NCI-H146 treated with DMSO at 0.1 percent for 48 hours (cell line): ENCODE data around the gene FRMPD4.

ENCODE experiments used
- DNase-seq: peaks from one replicate; lab custom pipeline; 2025; ENCODE audit not compliant: unreplicated experiment; lab: John Stamatoyannopoulos, UW

Gene FRMPD4

GRCh38 chrX:12611471-12611870 lies 473.2 kb downstream of the FRMPD4 start:
- DNase-seq = no peak

DNA sequence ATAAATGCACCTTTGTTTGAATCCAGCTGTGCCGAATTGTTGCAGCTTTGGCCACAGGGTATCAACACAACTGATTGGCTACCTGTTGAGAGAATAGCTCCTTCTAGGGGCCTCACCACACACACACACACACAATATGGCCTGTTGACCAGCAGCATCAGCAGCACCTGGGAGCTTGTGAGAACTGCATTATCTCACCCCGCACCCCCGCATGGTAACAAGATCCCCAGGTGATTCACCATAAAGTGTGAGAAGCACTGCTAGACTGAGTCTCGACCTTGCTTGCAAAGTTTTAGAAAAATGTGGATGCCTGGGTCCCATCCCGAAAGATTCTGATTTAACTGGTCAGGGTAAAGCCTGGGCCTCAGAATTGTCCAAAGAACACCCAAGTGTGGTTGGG lies 476.0 kb downstream of the FRMPD4 start:
- peak; percentile 41 for DNase-seq

DNA sequence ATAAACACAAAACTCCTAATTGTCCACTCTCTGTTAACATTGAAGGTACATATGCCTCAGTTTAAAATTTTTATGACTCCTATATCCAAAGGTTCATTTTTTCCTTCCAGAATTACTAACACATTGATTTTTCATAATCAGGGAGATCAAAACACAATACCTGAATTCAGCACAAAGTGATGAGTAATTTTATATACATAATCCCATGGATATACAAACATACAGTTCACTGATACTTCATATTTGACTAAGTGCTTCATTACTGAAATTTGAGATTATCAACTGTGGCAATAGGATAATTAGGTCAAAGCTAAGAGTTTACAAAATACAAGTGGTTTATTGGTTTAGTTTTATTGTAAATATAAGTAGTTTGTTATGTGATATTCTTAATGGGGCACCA lies 476.8 kb downstream of the FRMPD4 start:
- DNase-seq = no peak

DNA sequence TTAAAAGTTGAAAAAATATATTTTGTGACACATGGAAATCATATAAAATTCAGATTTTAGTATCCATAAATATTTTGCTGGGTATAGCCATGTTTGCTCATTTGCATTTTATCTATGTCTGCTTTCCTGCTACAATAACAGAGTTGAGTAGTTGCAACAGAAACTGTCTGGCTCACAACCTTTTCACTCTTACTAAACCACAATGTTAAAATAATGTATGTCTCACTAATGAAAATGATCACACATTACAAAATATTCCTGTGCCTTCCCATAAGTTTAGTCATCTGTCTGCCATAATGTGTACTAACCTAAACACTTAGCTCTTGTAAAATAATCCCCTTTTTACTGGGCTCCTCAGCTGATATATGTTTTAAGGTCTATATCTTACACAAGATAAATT lies 479.0 kb downstream of the FRMPD4 start:
- no peak for DNase-seq

DNA sequence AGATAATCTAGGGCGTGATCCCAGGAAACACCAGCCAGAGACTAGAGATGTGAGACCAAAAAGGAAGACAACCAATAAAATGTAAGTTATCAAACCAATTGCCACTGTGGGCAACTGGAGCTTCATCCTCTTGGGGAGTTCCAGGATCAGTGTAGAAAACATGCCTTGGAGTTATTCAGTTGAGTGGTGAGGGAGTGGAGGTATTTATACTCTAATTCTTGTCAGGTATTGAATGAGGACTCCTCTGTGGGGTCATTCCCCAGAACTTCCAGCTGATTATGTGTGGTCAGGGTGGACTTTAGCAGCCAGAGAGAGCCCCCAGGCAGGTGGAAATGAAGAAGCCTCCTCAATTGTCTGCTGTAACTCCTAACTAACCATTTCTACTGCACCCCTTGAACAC lies 509.0 kb downstream of the FRMPD4 start:
- no peak for DNase-seq

DNA sequence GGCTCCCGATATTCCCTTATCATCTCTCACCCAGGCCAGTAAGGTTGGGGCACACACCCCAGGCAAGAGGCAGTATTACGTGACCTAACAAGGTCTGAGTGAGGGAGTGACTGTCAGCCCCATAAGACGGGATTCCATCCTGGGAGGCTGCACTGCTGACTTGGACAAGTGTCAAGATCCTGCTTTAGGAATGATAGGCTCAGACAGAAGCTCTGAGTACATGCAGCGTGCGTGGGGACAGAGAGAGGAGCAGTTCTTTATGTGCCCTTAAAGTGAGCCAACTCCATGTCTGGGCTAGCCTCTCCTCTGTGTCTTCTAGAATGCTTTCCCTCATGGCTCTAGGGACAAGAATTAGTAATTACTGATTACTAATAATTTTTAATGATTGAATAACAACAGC lies 510.7 kb downstream of the FRMPD4 start:
- DNase-seq = no peak

DNA sequence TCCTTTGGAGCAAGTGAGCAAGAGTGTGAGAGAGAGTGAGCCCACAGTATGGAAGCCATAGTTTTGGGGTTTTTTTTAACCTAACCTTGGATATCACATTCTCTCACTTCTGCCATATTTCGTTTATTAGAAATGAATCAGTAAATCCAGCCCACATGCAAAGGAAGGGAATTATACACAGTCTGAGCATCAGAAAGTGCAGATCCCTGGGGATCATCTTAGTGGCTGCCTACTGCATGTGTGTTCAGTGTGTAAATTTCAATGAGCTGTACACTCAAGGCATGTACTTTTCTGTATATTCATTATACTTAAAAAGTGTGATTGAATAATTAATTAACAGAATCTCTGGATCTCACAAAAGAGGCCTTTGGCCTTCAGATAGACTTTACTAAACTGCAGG lies 519.2 kb downstream of the FRMPD4 start:
- DNase-seq = no peak

- no peak for DNase-seq
Measured at GRCh38 chrX:12657881-12658280, 519.6 kb downstream of the FRMPD4 start.

DNA sequence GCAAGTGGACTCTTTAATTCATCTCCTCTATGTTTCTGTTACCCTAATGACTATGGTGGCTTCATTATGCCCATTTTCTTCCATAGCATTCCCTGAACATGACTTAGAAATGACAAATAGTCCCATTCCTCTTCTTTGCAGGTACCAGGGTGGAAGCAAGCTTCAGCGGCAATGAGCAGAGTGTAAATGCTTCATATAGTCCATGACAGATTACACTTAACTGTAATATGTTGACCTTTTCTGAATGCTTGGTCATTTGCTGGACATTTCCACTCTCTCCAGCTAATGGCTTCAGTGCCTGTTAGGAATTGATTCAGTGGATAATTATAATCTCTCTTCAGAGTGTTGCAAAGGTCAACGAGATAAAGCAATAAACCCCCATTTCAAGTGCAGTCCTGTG lies 523.2 kb downstream of the FRMPD4 start:
- DNase-seq = no peak

GRCh38 chrX:12672367-12673106 lies 534.3 kb downstream of the FRMPD4 start:
- DNase-seq = no peak

GRCh38 chrX:12673487-12673886 lies 535.2 kb downstream of the FRMPD4 start:
- no peak for DNase-seq

GRCh38 chrX:12679522-12679921 lies 541.2 kb downstream of the FRMPD4 start:
- no peak for DNase-seq

DNA sequence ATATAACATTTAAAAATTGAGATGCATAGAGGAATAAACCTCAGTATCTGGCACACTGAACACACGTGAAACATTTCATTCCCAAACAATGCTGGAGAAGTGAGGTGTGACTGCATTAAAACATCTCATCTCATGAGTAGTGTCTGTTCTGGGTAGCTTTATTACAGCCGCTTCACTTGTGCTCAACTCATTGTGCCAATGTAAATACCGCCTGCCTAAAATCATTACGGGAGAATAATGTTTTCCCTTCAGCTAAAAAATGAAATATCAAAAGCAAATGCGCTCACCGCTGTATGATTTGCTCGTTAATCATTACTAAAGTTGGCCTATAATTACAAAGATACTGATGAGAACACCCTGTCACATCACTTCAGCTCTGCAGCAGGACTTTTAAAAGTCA lies 542.8 kb downstream of the FRMPD4 start:
- no peak for DNase-seq

DNA sequence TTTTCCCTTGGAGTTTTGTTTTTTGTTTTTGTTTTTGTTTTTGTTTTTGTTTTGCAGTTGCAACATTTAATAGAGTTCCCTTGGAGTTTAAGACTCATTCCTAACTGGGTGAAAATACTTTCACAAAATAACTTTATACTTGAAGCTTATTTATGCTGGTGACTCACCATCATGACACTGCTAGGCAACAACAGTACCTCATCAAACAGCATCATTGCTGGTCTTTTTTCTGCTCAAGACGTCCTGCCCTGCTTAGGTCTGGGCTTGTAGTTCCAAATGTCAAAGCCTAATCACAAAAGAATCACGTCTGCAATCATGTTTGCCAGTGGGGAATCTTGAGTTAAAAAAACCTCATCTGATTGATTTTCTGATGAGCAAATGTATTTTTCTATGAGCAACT lies 547.3 kb downstream of the FRMPD4 start:
- no peak for DNase-seq

GRCh38 chrX:12686331-12686730 lies 548.1 kb downstream of the FRMPD4 start:
- DNase-seq = no peak

DNA sequence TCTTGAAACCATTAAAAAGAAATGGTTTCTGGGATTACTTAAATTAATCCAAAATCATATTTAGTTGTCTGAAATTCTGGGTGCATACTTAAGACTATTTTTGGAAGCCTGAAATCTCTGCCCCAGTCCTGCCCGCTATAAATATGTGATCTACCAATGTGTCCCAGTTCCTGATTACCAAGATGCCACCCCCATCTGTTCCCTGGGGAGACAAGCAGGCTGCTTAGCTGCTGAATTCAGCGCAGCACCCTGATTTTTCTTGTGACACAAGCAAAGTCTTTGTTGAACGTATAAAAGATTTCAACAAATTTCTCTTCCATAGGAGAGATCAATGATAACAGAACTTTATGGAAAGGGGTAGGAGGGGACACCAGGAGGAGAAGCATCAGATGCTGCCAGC lies 552.4 kb downstream of the FRMPD4 start:
- DNase-seq = no peak

DNA sequence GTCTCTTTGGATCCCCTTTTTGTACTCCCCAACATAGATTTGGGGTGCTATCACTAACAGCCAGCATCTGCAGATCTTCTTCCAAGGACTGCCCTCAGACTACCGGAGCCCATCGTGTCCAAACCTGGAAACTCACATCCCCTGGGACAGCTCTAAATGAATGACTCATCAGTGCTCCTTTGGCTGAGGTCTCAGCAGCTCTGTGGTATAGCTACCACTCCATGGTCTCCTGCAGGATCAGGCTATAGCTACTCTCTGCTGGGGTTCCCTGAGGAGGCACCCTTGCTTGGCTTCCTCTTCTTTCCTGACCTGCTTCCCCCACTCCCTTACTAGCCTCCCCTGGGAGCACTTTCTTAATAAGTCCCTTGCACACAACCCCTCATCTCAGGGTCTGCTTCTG lies 555.5 kb downstream of the FRMPD4 start:
- no peak for DNase-seq

DNA sequence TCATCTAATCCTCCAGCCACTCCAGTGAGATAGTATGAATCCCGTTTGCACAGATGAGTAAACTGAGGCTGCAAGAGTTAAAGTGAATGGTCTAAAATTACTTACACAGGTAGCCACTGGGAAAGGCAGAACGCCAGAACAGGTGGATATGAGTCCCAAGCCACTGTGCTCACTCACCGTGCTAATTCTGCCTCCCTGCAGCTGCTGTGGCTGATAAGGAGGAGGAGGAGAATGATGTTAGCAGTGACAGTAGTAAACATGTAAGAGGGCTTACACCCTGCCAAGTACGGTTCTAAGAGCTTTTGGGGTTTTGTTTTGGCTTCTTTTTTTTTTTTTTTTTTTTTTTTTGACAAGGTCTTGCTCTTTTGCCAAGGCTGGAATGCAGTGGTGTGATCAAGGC lies 562.5 kb downstream of the FRMPD4 start:
- DNase-seq = peak; percentile 38

GRCh38 chrX:12701628-12702027 lies 563.4 kb downstream of the FRMPD4 start:
- DNase-seq = peak; percentile 92

DNA sequence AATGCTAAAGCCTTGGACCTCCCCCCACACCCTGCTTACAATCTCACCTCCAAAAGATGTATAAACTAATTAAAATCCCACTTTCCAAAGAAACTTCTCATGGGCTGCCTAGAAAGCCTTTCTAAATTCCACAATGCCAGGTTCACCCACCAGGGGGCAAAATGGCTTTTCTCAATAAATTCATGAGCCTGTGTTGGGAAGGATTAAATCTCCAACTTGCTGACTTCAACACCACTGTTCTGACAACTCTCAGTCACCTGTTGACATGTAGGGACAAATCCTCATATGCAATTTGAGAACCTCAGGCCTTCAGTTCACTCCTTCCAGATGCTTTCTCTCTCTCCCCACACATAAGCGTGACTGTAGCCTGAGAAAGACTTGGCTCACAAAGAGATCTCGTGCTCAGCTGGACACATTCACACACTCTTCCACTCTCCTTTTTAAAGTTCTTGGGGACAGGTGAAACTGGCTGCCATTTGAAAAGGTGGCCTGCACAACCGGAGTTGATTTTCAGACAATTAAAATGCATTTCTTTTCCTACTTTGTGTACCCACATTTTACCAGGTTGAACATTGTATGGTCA lies 564.3 kb downstream of the FRMPD4 start:
- peak; percentile 18 for DNase-seq

DNA sequence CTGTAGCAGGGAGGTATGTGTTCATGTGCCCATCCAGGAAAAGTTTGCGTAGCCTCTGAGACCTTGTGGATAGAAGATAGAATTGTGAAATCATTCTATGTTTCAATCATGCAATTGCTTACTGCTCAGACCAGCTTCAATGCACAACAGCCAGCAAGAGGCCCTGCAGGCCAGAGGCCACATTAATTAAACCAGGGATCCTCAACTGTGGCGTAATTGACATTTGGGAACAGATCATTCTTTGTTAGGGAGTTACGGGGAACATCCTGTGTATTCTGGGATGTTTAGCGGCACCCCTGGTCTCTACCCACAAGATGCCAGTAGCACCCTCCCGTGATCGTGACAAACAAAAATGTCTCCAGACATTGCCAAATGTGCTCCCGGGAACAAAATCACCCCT lies 566.4 kb downstream of the FRMPD4 start:
- DNase-seq = no peak

- DNase-seq = no peak
Measured at GRCh38 chrX:12709047-12709446, 570.8 kb downstream of the FRMPD4 start.

- DNase-seq = no peak
Measured at GRCh38 chrX:12711435-12712040, 573.3 kb downstream of the FRMPD4 start.
